Pancreas (tissue), 10 donors: ENCODE measurements around the gene PPM1G. TPM values are rescaled to one million over a fixed set of nuclear protein-coding genes. Genes with fewer than 3 reads are reported as not detected.
A peak's percentile ranks its signal among the peaks of the same experiment; 100 is the strongest.

ENCODE experiments used
- ATAC-seq, 4 donors: fragments of 200-7000 bp; cut with Tn5 transposase; one replicate each; pipeline versions ENCODE4 v1.8.0 to v1.9.1; 2020; ENCODE audit warnings: mild to moderate bottlenecking in 4 of 4, moderate library complexity in 4 of 4
- DNase-seq, 6 donors: peaks; one replicate each; pipeline ENCODE4 v3.0.0-alpha.2; 2020
- FAIRE-seq: peaks from 2 replicates; lab custom pipeline; 2012; peaks lifted over from hg19 to GRCh38; lab: Jason Lieb, UNC
- H3K27ac ChIP-seq, 4 donors: fragments of 200-600 bp; sonication (generic); 1 replicate in 3 of 4; 2 replicates in 1 of 4; pipeline versions ENCODE4 v1.5.0 to v1.8.0; 2020
- H3K27me3 ChIP-seq, 4 donors: fragments of 200-600 bp; one replicate each; pipeline ENCODE4 v1.8.0; 2021
- H3K36me3 ChIP-seq, 3 donors: fragments of 200-600 bp; sonication (generic) in 1 of 3; one replicate each; pipeline versions ENCODE4 v1.5.0 to v1.8.0; 2020 to 2021
- H3K4me1 ChIP-seq, 3 donors: fragments of 200-600 bp; one replicate each; pipeline ENCODE4 v1.8.0; 2021
- H3K4me3 ChIP-seq, 4 donors: fragments of 200-600 bp; sonication (generic) in 2 of 4; one replicate each; pipeline versions ENCODE4 v1.5.0 to v1.8.0; 2020 to 2021
- H3K9me3 ChIP-seq, 4 donors: fragments of 200-600 bp; one replicate each; pipeline ENCODE4 v1.8.0; 2021
- WGBS, 2 donors: extraction: QIAGEN DNeasy Blood & Tissue Kit; methylation state at CpG; one replicate each; pipeline ENCODE4 v1.1.7; 2013; 5-methylcytosine and 5-hydroxymethylcytosine counted together
- intact Hi-C, 3 donors: fragments of 100-400 bp; cut with DNase I; formaldehyde crosslinking; loops; one replicate each; pipeline versions ENCODE4 v1.11.1 to v1.14.2; 2022
- polyA plus RNA-seq, 2 donors: library from polyadenylated mRNA; stranded (reverse); fragments of 200-250 nt; gene quantifications; one replicate each; pipeline ENCODE4 v1.2.3, GENCODE V29; 2013
- total RNA-seq, 6 donors: library from RNA; stranded (reverse); fragmentation: NEBNext Ultra II Directional in 4 of 6; extraction: Animal tissue kit (Norgen Biotek cat#: 25700) in 4 of 6; gene quantifications; one replicate each; pipeline versions ENCODE4 v1.2.1 to v1.2.4, GENCODE V29; 2021 to 2023
- TF ChIP-seq, protein P1 (sequence below), 4 donors: fragments of 200-600 bp; sonication (generic) in 3 of 4; IDR thresholded peaks; one replicate each; pipeline versions ENCODE4 v1.5.0 to v1.8.0; 2021; ENCODE audit warnings: antibody characterized with exemption in 4 of 4
- donor health status: healthy with polysubstance abuse.
- donor health status: DM: no; HTN: no; CAD: no; lungs with moderate emphysema.
- donor health status: DM: no; HTN: no; CAD: no.
- donor health status: control.
- donor health status: control.
- donor health status: Bipolar disorder and iron deficiency.
- donor health status: DM: yes; HTN: yes; CAD: no.
- donor health status: DM: no; HTN: no; CAD: no.
- donor health status: DM: no; HTN: no; CAD: no.
- donor health status: DM: yes; HTN: yes; CAD: no.

PPM1G gene
- total and polyA plus RNA-seq, 8 donors: 23.6 to 37.8 (median 29.1) TPM

DNA sequence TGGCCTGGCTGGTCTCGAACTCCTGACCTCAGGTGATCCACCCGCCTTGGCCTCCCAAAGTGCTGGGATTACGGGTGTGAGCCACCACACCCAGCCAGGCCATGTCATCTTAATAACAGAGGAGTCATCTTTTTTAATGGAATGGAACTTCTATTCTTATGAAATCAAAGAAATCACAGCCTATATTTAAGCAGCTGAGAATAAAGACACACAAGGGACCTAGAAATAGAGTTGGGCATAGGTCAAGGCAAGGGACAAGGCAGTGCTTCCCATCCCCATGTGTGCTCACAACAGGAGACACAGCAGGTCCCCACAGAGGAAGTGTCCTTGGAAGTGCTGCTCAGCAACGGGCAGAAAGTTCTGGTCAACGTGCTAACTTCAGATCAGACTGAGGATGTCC, 35.8 kb downstream of the PPM1G start:
- Histone ChIP-seq H3K4me1 (peaks cover 15 to 21% (median 17%) of the 10 kb centered on the region in 3 donors), H3K36me3 (peaks cover 0 to 46% (median 36%) of the 10 kb centered on the region in 3 donors), H3K27ac (no peak overlapping the region), H3K9me3 (no peaks in the 10 kb centered on the region), H3K4me3 (no peak overlapping the region), H3K27me3 (no peaks in the 10 kb centered on the region)
- TF ChIP-seq, protein P1, sequence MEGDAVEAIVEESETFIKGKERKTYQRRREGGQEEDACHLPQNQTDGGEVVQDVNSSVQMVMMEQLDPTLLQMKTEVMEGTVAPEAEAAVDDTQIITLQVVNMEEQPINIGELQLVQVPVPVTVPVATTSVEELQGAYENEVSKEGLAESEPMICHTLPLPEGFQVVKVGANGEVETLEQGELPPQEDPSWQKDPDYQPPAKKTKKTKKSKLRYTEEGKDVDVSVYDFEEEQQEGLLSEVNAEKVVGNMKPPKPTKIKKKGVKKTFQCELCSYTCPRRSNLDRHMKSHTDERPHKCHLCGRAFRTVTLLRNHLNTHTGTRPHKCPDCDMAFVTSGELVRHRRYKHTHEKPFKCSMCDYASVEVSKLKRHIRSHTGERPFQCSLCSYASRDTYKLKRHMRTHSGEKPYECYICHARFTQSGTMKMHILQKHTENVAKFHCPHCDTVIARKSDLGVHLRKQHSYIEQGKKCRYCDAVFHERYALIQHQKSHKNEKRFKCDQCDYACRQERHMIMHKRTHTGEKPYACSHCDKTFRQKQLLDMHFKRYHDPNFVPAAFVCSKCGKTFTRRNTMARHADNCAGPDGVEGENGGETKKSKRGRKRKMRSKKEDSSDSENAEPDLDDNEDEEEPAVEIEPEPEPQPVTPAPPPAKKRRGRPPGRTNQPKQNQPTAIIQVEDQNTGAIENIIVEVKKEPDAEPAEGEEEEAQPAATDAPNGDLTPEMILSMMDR (IDR thresholded peaks at IDR 0.05): no peak
- FAIRE-seq (no peak), DNase-seq (no peak), ATAC-seq (no peak)
- WGBS, 2 donors: 77 to 78% methylated on average over 5 of the region's 5 CpGs
- intact Hi-C loops: no loop called here

DNA sequence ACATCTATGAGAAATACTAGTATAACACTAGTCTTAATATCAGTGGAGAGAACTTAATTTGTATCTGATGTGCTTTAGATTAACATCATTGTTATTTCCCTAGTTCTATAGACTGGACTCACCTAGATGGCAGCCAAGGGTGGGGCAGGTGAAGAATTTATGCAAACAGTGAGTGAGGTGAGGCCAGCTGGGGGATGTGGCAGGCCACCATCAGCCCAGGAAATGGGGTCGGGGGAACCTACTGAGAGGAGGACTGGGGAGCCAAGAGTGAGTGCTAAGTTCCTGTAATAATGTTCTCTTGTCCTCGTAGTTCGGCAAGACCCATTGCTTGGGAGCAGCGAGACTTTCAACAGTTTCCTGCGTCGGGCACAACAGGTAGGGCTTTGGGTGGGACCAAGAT, 36.5 kb downstream of the PPM1G start:
- ATAC-seq: no peak
- Histone ChIP-seq H3K4me3 (no peak overlapping the region), H3K4me1 (peaks cover 16 to 23% (median 19%) of the 10 kb centered on the region in 3 donors), H3K36me3 (peaks cover 0 to 48% (median 37%) of the 10 kb centered on the region in 3 donors), H3K27me3 (no peaks in the 10 kb centered on the region), H3K9me3 (no peaks in the 10 kb centered on the region), H3K27ac (no peak overlapping the region)
- intact Hi-C loops: no loop called here
- no peak for FAIRE-seq
- no peak for DNase-seq
- WGBS, 2 donors: 93 to 94% methylated on average over 6 of the region's 6 CpGs
- TF ChIP-seq, protein P1 (IDR thresholded peaks at IDR 0.05): no peak

DNA sequence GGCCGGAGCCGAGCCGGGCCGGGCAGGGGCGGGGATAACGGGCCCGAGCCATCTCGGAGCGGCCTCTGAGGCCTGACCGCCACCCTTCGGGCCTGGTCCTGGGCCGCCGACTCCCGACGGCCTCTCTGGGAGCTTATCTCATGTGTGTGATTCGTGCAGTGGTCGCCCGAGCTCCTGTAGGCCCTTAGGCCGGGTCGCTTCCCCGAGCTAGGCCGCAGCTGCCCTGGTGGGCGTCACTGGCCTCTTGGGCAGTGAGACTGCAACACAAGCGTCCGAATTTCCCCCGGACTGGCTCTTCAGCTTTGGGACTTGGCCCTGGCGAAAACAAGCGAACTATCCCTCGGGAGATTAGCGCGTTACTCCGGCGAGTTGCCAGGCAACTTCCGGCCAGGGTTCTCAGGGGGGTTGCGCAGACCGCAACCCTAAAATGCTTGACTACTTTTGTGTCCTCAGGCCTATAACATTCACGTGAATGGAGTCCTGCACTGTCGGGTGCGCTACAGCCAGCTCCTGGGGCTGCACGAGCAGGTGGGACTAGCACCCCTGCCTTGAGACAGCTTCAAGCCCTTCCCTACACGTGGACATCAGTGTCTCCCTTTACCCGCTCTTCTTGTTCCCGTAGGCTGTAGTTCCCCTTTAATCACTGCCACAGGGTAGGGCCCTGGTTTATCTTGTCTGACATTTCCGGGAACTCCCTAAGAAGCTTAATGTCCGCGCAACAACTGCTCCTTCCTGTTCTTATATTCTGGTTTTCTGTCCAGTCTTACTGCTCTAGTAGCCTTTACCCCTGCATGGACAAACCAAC, 38.4 kb downstream of the PPM1G start:
- peak overlapping the region; percentile 57 to 90 (median 62) for H3K27ac ChIP-seq
- DNase-seq: peak in 2 of 6 donors; percentile 23 to 43
- peaks cover 16 to 23% (median 19%) of the 10 kb centered on the region in 3 donors for H3K4me1 ChIP-seq
- H3K27me3 ChIP-seq: no peaks in the 10 kb centered on the region
- 0 to 1% methylated on average over 45 to 46 of the region's 46 CpGs for WGBS, 2 donors
- H3K9me3 ChIP-seq: no peaks in the 10 kb centered on the region
- intact Hi-C loops: no loop called here
- H3K4me3 ChIP-seq: peak overlapping the region; percentile 66 to 94 (median 82)
- ATAC-seq: peak; percentile 33 to 52 (median 49)
- no peak for FAIRE-seq
- TF ChIP-seq, protein P1 (IDR thresholded peaks at IDR 0.05): no peak
- H3K36me3 ChIP-seq: peaks cover 0 to 51% (median 38%) of the 10 kb centered on the region in 3 donors

DNA sequence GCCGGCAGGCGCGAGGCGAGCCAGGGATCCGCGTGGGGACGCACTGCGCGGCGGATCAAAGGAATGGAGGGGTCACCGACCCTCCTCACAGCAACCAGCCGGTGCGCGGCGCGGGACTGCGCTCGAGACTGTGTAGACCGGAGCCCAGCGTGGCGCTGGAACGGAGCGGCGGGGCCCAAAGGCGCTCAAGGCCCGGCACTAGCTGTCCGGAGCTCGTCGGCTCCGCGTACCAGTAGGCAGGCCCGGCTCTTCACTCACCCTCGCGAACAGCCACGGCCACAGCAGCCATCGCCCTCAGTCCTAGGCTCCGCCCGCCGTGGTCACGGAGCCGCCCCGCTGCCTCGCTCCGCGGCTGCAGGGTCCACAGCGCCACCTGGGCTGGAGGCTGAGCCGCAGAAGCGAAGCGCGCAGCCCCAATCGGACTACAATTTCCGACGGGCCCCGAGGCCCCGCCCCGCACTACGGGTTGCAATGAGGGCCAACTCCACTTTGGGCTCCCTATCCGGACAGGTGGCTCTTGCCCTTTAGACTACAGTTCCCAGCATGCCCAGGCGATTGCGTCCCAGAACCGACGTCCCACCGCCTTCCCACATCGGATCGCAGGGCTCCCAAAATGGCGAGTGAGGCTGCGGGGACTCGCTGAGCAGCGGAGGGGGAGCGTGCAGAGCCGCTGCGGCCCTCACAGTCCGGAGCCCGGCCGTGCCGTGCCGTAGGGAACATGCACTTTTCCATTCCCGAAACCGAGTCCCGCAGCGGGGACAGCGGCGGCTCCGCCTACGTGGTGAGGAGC, 39.2 kb downstream of the PPM1G start, which contains the start of the genes EIF2B4 and SNX17:
Gene EIF2B4, minus strand, starts transcription at position 313 of the 790 bp plus-strand sequence. Its CDS starts 24 bp downstream, at position 289.
Gene SNX17, plus strand, starts transcription at position 591 of the 790 bp plus-strand sequence. Its CDS starts 128 bp downstream, at position 719.
- 0% methylated on average over 82 to 85 of the region's 85 CpGs for WGBS, 2 donors
- Histone ChIP-seq H3K9me3 (no peaks in the 10 kb centered on the region), H3K4me3 (peak within 1 kb of the TSS; percentile 66 to 94 (median 82)), H3K27ac (peak within 1 kb of the TSS; percentile 86 to 91 (median 88)), H3K27me3 (no peaks in the 10 kb centered on the region), H3K36me3 (peaks cover 0 to 48% (median 37%) of the 10 kb centered on the region in 3 donors), H3K4me1 (peaks cover 16 to 23% (median 19%) of the 10 kb centered on the region in 3 donors)
- FAIRE-seq: peak; percentile 59
- peak; percentile 98 to 100 (median 99) for DNase-seq
- ATAC-seq: peak; percentile 92 to 96 (median 93)
- intact Hi-C loops: no loop called here
- TF ChIP-seq, protein P1 (IDR thresholded peaks at IDR 0.05): peak in 3 of 4 donors; percentile 45 to 58 (median 53)
